GM19023 (cell line): Measurements from ENCODE around the gene KHNYN.

Experiments
- ATAC-seq: cut with Tn5 transposase; IDR thresholded peaks from one replicate; pipeline ENCODE4 v1.9.1; 2021; ENCODE audit warnings: mild to moderate bottlenecking, moderate library complexity; ENCODE audit not compliant: unreplicated experiment

KHNYN gene

DNA sequence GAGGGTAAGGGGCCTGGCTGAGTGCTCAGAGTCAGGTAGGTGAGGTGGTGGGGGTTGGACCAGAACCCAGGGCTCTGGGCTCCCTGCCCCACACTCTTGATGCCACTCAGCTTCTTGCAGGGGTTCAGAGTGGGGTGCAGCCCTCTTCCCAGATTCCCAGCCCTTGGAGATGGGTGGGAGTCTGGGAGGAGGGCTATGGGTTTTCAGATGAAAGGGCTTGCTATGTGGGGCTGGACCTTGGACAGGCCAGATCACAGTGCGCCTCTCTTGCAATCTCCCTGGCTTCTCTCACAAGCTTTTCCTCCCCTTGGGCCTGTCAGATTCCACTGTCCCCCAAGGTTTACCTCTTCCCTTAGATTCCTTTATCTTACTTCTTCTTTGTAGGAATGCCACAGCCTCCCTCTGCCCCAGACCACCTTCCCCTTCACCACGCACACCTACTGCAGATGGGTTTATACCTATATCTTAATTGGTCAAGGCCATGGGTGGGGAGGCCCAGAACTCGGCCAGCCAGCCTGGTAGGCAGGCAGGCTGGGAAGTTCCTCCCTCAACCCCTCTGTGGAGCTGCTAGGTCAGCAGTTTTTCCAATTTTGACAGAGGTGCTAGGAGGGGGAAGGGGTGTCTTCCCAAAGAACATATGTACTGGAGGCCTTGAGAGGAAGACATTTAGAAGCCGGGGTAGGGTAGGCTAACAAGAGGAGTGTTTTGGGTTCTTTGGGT lies 29.6 kb upstream of the KHNYN start:
- ATAC-seq, result no peak

GRCh38 chr14:24401810-24402702 lies 27.7 kb upstream of the KHNYN start:
- no peak for ATAC-seq

DNA sequence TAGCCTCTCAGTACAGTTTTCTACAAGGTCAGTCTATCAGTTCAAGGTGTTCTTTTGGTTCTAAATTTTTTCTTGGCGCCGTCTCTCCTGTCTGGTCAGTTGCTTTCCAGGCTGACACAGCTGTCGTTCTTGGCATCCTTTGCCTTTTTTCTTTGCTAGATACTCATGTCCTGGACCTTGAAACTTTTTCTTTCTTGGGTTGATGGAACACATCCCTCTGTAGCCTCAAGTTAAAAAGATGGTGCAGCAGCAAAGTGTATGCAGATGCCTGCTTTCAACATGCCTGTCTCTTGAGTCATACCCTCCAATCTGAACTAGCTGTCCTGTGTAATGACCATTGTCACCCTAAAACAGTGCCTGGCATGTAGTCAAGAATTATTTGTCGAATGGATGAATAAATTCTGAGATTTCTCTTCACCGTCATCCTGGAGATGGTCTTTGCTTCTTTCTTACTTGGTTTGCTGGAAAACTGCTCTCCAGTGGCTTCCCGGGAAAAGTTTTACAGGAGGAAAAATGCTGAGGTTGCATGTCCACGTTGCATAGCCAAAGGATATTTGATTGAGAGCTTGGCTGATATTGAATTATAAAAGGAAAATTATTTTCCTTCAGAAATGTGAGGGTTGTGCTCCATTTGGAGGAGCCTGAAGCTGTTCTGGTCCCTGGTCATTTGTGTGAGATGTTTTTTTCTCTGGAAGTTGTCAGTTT lies 26.3 kb upstream of the KHNYN start:
- no peak for ATAC-seq

DNA sequence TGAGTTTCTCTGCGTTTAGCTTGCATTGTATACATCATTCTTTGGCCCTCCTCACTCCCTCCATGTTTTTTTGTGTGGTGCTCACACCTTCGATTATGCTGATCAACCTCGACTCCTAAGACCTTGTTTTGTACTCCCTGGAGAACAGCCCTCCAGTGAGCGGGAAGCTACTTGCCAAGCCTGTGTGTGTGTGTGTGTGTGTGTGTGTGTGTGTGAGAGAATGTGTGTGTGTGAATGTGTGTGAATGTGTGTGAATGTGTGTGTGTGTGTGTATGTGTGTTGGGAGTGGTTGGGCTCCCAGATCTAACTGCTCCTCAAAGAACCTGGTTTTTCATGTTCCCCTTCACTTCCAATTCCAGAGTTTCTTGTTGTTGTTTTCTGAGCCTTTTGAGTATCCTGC lies 24.9 kb upstream of the KHNYN start:
- ATAC-seq, result no peak

- ATAC-seq, result no peak
These were observed 23.3 kb upstream of the KHNYN start for GRCh38 chr14:24406416-24406815.

GRCh38 chr14:24407608-24408325 lies 22.0 kb upstream of the KHNYN start:
- no peak for ATAC-seq

GRCh38 chr14:24408764-24409163 lies 21.0 kb upstream of the KHNYN start:
- ATAC-seq, result no peak

DNA sequence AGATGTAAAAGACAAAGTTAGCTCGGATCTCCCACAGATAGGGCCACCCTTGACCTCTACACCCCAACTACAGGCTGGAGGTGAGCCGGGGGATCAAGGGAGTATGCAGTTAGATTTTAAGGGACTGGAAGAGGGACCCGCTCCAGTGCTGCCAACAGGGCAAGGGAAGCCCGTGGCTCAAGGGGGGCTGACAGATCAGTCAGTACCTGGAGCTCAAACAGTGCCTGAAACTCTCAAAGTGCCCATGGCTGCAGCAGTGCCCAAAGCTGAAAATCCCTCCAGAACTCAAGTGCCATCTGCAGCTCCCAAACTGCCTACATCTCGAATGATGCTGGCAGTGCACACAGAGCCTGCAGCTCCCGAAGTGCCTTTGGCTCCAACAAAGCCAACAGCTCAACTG lies 20.6 kb upstream of the KHNYN start:
- ATAC-seq, result no peak

DNA sequence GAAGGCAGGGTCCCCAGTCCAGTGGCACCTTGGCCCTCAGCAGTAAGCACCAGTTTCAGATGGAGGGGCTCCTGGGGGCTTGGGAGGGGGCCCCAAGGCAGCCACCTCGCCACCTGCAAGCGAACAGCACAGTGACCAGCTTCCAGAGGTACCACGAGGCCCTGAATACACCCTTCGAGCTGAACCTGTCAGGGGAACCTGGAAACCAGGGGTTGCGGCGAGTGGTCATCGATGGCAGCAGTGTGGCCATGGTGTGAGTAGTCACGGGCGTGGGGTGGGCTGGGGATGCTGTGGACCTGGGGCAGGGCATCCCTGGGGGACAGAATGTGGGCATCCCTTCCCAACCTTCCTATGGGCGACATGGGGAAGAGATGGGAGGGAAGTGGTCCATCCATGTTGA lies 19.8 kb upstream of the KHNYN start:
- ATAC-seq, result no peak

DNA sequence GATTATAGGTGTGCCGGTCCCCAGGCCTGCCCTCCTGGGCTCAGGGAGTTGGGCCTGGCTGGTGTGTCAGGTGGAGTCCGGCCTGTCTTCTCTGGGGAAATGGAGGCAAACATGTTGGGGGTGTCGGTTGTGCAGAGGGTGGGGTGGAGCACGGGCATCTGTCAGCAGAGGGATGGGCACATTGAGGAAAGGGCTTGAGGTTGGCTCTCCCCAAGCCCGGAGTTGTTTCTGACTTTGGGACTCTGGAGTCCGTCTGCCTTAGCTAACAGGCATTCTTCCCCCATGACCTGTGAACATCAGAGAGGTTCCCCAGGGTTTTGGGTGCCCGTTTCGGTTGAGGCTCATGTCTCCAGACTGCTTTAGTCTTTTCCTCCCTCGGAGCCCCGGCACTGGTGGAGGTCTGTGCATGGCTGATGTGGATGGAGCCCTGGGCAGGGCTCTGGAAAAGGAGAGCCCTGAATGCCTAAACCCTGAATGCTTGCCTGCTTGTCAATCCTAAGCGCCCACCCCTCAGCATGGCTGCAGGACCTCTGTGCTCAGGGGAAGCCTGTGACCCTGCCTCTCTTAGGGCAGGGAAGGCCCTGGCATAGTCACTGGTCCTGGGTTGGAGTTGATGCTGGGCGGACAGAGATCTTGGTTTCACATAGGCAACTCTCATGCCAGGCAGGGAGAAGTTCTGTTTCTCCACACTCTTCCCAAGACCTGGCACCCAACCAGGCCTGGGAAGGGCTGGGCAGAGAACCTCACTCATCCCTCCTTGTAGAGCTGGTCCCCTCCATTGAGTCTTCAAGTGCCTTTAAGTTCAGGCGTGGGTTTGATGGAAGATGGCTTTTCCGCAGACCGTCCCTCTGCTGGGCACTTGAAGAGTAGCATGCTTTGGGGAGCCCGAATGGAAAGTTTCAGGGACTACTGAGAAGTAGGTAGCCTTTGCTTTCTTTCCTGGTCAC lies 18.0 kb upstream of the KHNYN start:
- no peak for ATAC-seq

DNA sequence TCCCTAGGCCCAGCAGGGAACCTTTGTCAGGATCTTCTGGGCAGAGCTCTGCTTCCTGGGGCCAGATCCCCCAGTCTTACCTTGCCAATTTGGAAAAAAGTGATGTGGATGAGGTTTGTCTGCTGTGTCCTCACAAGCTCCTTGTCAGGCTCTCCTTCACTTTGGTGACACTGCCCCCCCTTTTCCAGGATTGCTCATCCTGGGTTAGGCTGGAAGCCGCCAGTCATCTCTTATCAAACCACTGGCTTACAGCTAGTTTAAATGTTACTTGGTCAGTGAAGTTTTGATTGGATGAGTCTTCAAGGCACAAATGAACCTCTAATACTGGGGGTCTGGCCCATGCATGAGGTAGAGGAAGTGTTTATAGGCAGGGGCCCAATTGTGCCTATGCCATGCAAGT lies 15.7 kb upstream of the KHNYN start:
- no peak for ATAC-seq

DNA sequence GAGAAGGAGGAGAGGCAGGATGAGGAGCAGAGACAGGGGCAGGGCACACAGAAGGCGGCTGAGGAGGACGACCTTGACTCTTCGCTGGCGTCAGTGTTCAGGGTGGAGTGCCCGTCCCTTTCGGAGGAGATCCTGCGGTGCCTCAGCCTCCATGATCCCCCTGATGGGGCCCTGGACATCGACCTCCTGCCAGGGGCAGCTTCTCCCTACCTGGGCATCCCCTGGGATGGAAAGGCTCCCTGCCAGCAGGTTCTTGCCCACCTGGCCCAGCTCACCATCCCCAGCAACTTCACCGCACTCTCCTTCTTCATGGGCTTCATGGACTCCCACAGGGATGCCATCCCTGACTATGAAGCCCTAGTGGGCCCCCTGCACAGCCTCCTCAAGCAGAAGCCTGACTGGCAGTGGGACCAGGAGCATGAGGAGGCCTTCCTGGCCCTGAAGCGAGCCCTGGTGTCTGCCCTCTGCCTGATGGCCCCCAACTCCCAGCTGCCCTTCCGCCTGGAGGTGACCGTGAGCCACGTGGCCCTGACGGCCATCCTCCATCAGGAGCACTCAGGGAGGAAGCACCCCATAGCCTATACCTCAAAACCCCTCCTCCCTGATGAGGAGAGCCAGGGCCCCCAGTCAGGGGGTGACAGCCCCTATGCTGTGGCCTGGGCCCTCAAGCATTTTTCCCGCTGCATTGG lies 14.9 kb upstream of the KHNYN start:
- ATAC-seq, result no peak

GRCh38 chr14:24415421-24416253 lies 14.1 kb upstream of the KHNYN start:
- no peak for ATAC-seq

DNA sequence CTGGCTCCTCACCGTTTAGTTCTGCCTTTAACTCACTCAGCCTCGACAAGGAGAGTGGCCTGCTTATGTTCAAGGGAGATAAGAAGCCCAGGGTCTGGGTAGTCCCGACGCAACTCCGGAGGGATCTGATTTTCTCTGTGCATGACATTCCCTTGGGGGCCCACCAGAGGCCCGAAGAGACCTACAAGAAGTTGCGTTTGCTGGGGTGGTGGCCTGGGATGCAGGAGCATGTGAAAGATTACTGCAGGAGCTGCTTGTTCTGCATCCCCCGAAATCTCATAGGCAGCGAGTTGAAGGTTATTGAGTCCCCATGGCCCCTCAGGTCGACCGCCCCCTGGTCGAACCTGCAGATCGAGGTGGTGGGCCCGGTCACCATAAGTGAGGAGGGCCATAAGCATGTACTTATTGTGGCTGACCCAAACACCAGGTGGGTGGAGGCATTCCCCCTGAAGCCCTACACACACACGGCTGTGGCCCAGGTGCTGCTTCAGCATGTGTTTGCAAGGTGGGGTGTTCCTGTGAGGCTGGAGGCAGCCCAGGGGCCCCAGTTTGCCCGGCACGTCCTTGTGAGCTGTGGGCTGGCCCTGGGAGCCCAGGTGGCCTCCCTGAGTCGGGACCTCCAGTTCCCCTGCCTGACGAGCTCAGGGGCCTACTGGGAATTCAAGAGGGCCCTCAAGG lies 13.4 kb upstream of the KHNYN start:
- ATAC-seq, result no peak

- ATAC-seq, result no peak
These were observed 12.7 kb upstream of the KHNYN start for GRCh38 chr14:24416932-24417619.

DNA sequence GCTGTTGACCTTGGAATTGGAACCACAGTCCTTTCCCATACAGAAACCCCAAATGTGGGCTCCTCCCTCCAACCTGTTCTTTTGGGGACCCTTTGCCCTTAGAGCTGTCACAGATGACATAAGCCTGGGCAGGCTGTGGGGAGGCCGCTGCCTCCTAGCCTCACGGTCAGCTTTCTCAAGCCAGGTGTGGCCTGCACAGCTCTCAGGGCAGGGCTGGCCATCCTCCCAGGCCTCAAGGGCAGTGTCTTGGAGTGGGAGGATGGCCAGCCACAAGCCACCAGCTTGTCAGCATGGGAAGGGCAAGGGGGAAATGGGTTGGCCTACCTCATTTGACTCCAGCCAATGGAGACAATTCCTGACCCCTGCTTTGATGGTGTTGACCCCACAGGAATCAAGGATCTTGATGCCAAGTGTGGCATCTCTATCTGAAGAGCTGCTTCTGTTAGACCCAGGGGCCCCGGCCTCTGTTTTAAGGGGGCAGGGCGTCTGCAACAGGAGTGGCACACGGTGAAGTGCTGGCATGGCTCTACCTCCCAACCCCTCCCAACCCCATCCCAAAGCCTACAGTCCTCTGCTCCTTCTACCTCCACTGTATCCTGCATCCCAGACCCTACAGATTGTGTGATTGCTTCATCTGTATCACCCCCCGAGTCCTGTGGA lies 11.8 kb upstream of the KHNYN start:
- ATAC-seq, result no peak

DNA sequence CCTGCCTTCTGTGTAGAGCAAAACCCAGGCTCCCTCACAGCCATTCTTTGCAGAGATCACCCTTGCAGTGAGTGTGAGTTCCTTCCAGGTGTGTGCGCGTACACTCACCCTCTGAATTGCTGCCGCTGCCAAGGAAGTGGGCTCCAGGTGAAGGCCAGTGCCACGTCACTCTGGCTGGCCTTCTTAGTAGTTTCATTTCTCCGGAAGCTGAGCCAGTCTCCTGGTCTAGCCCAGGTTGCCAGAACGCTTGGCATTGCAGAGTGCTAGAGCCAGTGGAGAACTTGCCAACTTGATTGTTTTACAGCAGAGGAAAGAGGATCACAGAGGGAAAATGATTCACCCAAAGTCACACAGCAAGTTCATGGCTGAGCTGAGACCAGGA lies 11.3 kb upstream of the KHNYN start:
- no peak for ATAC-seq
